Frontal cortex (tissue), 4 donors: ENCODE results near the gene PDE4B. TPM values are rescaled to one million over a fixed set of nuclear protein-coding genes. Genes with fewer than 3 reads are reported as not detected.
A peak's percentile ranks its signal among the peaks of the same experiment; 100 is the strongest.
"Not testable (repeated sequence)": the region's sequence is repeated elsewhere in the genome, so short reads cannot be mapped to it uniquely, and the experiment has no call there.

Experiments used
- DNase-seq, 2 donors: peaks; one replicate each; pipeline ENCODE4 v3.0.0; 2012; ENCODE audit warnings: low spot score in 2 of 2
- FAIRE-seq: peaks from 2 replicates; lab custom pipeline; 2012; peaks lifted over from hg19 to GRCh38; lab: Jason Lieb, UNC
- total RNA-seq: library from RNA; depleted of rRNA; stranded (reverse); fragments of >200 nt; gene quantifications from one replicate; pipeline ENCODE4 v1.2.3, GENCODE V29; 2014
- donor health status: control.
- donor health status: control.
- donor health status: control.

Gene PDE4B
- total RNA-seq, 1 donor from 2014 or later = 91.7 TPM

DNA sequence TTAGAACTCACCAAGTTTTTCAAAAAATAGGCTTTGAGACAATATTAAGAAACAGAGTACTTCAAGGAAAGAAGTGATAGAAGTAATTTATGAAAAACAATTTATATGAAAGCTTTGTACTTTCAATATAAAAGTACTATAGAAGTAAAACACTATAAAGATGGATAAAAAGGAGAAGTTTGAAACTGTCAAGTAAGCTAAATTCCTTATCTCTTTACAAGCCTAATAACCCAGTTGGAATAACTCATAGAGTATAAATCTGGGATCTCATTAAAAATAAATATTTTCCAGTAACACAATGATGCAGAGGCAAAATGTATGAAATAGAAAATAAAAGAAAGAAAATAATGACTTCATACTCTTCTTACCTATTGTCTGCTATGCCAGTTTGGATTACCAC lies 232.5 kb downstream of the PDE4B start:
- FAIRE-seq (no peak), DNase-seq (no peak)

DNA sequence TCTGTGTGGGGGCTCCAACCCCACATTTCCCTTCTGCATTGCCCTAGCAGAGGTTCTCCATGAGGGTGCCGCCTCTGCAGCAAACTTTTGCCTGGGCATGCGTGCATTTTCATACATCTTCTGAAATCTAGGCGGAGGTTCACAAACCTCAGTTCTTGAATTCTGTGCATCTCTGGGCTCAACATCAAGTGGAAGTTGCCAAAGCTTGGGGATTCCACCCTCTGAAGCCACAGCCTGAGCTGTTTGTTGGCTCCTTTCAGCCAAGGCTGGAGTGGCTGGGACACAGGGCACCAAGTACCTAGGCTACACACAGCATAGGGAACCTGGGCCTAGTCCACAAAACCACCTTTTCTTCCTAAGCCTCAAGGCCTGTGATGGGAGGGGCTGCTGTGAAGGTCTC lies 235.3 kb downstream of the PDE4B start:
- DNase-seq (no peak), FAIRE-seq (no peak)

DNA sequence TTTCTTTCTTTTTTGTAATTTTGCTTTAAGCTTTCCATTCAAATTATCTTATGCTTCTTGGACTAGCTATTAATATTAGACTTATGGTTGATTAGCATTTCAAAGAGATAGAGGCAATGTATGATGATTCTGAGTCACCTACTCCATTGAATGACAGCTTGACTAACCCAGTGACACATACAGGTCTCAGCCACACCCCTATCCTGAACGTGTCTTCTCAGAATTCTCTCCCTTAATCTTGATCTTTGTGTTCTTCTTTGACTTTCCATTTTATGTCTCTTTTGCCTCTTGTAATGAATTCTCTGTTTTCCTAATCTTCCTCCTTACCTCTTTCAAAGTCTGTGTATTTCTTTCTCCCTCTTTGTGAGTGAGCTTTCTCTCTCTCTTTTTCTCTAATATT lies 241.1 kb downstream of the PDE4B start:
- DNase-seq (no peak), FAIRE-seq (no peak)

DNA sequence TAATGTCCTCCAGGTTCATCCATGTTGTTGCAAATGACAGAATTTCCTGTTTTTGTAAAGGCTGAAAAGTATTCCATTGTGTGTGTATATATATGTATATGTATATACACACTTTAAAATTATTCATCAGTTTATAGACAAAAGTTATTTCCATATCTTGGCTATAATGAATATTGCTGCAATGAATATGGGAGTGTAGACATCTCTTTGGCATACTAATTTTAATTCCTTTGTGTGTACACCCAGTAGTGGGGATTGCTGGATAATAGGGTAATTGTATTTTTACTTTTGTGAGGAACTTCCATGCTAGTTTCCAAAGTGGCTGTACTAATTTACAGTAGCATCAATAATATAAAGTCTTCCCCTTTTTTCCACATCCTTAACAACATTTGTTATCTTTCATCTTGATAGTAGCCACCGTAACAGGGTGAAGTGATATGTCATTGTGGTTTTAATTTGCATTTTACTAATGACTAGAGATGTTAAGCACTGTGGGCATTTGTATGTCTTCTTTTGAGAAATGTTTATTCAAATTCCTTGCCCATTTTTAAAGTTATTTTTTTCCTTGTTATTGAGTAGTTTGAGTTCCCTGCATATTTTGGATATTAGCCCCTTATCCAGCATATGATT lies 243.0 kb downstream of the PDE4B start:
- FAIRE-seq (no peak), DNase-seq (no peak)

GRCh38 chr1:66041654-66042053 lies 249.0 kb downstream of the PDE4B start:
- FAIRE-seq (no peak), DNase-seq (no peak)

GRCh38 chr1:66043186-66043585 lies 250.5 kb downstream of the PDE4B start:
- DNase-seq (no peak), FAIRE-seq (no peak)

DNA sequence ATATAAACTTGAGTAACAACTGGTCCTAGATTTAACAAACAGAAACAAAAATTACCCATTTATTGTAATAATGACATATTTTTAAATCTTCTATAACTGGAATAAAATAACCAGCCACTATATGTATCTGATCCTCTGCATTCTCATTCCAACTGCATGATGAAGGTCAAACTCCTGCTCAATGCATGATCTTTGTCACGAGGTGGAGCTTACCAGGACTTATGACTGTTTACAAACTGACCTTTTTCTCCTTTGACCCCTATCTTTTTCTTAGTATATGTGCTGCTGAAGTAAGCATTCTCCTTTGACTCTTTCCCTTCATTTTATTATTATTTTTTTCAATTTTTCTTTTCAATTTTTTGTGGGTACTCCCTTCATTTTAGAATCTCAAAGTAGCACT lies 252.2 kb downstream of the PDE4B start:
- FAIRE-seq (no peak), DNase-seq (no peak)

DNA sequence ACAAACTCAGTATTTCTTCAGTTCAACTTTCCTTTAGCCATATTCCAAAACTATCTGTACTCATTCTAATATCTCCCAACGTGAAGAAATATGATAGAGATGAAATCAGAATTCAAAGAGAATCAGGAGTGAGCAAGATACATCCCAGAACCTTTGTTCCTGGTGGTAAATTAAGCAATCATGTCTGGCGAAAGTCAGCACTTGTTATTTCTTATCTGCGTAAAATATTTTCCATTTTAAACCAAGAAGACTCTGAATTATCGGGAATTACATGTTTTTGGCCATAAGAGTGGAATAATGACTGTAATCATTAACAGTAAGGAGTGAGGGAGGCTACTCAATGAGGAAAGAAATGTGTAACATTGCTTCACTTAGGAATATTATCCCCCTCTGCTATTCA lies 253.7 kb downstream of the PDE4B start:
- FAIRE-seq (no peak), DNase-seq (no peak)

GRCh38 chr1:66048011-66048410 lies 255.3 kb downstream of the PDE4B start:
- FAIRE-seq (no peak), DNase-seq (no peak)

GRCh38 chr1:66050123-66050522 lies 257.4 kb downstream of the PDE4B start:
- FAIRE-seq = peak; percentile 94
- DNase-seq = no peak

DNA sequence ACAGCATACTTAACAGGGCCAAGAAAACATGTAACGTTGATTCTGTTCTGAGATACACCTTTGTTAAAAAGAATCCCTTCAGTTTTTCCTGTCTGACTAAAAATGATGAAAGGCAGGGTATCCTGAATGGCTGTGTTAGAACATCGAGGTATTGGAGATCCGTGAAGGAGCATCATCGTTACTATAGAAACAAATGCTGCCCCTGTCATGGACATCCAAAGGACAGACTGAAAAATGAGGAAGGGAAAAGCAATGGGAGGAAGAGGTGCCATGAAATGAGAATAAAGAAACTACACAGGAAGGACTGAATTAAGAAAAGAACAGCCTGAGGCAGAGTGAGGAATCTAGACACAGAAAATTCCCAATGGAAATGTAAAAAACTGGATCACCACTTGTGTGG lies 257.9 kb downstream of the PDE4B start:
- no peak for DNase-seq
- FAIRE-seq = no peak

DNA sequence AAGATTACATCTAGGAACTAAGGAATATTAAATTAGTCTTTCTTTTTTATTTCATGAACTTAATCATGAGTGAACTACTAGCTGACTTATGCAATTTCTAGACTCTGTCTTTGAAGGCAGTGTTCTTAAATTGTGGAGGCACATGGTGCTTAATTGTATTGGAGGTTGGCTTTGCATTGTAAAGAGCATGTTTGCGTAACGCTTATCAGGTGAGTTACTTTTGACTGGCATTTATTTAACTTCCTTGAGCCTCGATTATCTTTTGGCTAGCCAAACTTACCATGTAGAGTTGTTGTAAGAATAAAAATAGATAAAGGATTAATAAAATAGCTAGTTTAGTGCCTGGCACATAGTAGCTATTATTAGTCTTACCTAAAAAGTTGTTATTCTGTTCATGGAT lies 262.4 kb downstream of the PDE4B start:
- no peak for DNase-seq
- FAIRE-seq = no peak

GRCh38 chr1:66057448-66057847 lies 264.8 kb downstream of the PDE4B start:
- not testable (repeated sequence) for FAIRE-seq, DNase-seq

DNA sequence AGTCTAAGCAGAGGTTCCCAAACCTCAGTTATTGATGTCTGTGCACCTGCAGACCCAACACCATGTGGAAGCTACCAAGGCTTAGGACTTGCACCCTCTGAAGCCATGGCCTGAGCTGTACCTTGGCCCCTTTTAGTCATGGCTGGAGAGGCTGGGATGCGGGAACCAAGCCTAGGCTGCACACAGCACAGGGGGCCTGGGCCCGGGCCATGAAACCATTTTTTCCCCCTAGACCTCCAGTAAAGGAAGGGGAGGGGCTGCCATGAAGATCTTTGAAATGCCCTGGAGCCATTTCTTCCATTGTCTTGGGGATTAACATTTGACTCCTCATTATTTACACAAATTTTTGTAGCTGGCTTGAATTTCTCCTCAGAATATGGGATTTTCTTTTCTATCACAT lies 265.9 kb downstream of the PDE4B start:
- no peak for FAIRE-seq
- DNase-seq = no peak

DNA sequence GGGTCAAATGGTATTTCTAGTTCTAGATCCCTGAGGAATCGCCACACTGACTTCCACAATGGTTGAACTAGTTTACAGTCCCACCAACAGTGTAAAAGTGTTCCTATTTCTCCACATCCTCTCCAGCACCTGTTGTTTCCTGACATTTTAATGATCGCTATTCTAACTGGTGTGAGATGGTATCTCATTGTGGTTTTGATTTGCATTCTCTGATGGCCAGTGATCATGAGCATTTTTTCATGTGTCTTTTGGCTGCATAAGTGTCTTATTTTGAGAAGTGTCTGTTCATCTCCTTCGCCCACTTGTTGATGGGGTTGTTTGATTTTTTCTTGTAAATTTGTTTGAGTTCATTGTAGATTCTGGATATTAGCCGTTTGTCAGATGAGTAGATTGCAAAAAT lies 274.5 kb downstream of the PDE4B start:
- not testable (repeated sequence) for DNase-seq, FAIRE-seq

DNA sequence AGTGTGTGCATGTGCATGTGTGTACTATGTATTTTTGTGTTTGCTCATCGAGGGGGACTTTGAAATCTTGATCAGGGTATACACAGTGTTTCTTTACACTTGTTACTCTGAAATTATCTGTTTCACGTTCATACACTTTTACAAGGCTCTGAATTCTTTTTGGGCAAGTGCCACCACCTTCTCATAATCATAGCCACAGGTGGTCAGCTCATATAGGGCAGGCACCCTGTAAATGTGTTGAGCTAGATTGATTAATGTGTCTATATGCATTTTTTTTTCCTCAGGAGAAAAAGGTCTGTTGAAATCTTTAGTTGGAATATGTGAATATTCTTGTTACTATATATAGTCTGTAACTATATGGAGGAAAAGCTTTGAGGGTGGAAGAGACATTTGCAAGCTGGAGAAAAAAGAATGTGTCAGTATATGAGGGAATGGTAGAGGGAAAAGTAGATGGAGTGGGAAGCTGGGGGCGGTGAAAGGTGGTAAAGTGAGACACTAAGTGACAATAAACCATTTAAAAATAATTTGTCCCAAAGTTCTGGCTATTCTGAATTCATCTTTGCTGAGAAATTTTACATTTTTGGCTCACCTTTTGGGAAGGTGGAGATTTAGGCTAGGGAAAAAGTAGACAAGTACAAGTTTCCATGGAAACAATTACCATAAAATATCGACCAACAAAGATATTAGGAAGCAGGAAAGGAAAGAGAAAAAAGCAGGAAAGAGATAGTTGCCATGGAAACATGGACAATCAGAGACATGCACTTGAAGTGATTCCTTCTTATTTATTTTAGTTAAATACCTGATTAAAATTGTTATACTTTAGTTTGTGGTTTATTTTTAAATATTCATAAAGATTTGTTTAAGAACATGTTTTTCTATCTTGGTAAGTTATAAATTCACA lies 277.5 kb downstream of the PDE4B start:
- DNase-seq (no peak), FAIRE-seq (no peak)

DNA sequence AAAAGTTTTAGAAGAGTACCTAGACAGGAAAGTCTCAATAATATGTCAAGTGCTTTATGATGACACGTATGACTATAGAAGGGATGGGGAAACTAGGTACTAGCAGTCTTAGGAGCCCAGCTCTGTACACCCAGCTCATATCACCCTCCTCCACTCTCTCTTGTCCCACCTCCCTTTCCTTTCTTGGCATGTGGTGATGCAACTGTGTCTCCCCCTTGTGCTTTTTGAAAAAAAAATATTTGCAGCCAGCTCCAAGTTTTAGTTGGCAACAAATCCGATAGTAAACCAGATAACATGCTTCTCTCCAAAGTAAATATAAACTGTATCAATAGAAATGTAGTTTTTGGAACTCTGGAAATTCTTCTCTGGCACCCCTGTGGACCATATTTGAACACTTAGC lies 280.7 kb downstream of the PDE4B start:
- FAIRE-seq = no peak
- no peak for DNase-seq

DNA sequence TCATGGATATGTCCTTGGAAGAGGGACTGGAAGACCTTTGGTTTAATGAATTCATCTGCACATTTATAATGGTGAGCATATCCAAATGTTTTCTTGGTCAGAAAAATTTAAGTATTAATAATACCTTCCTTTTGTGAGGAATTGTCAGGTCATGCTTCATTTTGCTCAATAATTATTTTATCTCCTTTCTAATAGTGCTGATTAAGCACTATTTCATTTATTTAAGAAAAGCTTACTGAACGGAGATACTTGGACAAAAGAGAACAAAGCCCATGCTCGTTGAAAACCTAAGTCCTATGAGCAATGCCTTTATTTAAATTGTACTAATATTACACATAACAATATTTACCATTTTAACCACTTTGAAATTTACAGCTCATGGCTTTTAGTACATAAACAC lies 281.5 kb downstream of the PDE4B start:
- no peak for FAIRE-seq
- DNase-seq = no peak

- DNase-seq = no peak
- no peak for FAIRE-seq
Measured at GRCh38 chr1:66078412-66078811, 285.7 kb downstream of the PDE4B start.

DNA sequence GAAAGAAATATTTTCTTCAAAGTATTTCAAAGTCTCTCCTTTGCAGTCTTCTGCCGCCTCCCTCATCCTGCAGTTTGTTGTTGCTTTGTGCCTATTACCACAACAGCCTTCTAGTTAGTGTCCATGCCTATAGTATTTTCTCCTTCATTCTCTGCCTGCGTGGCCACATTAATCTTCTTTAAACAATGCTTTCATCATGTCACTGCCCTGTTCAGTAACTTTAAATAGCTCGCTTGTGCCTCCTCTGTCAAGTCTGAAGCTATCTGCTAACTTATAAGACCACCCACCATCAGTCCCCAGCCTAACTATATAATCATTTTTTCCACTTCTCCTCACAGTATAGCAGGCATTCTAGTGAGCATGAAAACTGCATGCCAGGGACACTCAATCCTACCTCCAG lies 290.3 kb downstream of the PDE4B start:
- FAIRE-seq = no peak
- no peak for DNase-seq

- DNase-seq (no peak), FAIRE-seq (no peak)
Measured at GRCh38 chr1:66084442-66084841, 291.7 kb downstream of the PDE4B start.

DNA sequence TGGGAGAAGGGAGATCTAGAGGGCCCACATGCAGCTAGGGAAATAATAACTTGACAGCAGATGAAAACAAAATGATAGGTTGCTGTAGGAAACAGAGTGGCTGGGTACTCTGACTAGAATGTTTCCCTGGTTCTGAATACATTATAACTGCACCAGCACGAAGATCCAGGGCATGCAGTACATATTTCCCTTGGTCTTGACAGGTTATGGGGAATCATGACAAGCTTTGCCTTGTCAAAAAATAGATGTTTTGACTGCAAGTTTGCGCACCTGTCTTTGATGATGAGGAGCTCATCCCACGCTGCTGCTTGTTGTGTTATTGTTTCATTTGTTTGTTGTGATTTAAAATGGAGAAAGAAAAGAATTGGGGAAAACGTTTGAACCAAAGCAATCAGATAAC lies 292.9 kb downstream of the PDE4B start:
- no peak for FAIRE-seq

More for the DNA sequence above, 292.9 kb downstream of the PDE4B start:
- no peak for DNase-seq
